HCT116 (cell line): ENCODE results near the gene YBX2. TPM values are rescaled to one million over a fixed set of nuclear protein-coding genes. Genes with fewer than 3 reads are reported as not detected.

ENCODE experiments used
- ATAC-seq: fragments of 200-7000 bp; cut with Tn5 transposase; 2 replicates; pipeline ENCODE4 v1.9.1; 2020; ENCODE audit warnings: mild to moderate bottlenecking, moderate library complexity
- BruUV-seq: library from RNA; stranded (reverse); fragments of 400-500 nt; replicated peaks from 2 replicates; lab custom pipeline; 2021; lab: Mats Ljungman, UMichigan
- CTCF ChIA-PET: fragments of 300-600 bp; sonication (Branson Sonifier 250); formaldehyde crosslinking; loops from one replicate; lab custom pipeline; 2021; ENCODE audit warnings: antibody characterized with exemption; lab: Charles Lee
- POLR2A ChIA-PET: fragments of 300-600, 350-600 bp; sonication (Branson Sonifier 250); formaldehyde crosslinking; loops from one replicate; lab custom pipeline; 2021; ENCODE audit warnings: antibody characterized with exemption; lab: Charles Lee
- RAD21 ChIA-PET, 2 experiments: fragments of 300-600 bp; sonication (Branson Sonifier 250); formaldehyde crosslinking; loops; one replicate each; lab custom pipeline; 2023; ENCODE audit warnings: low total read pairs in 2 of 2; ENCODE audit not compliant: uncharacterized antibody in 2 of 2, unreplicated experiment in 2 of 2, low non-redundant PET in 1 of 2; lab: Charles Lee
- DNase-seq: peaks from one replicate; pipeline ENCODE4 v3.0.0-alpha.2; 2010; ENCODE audit warnings: low read depth, low spot score
- H2AFZ ChIP-seq: fragments of 200-600 bp; shearing (Covaris generic), sonication (generic); 2 replicates; pipeline ENCODE4 v1.6.1; 2017; ENCODE audit warnings: low read depth, mixed run types, mixed read lengths, antibody characterized with exemption, low read length; ENCODE audit not compliant: poor library complexity, severe bottlenecking
- H3K27ac ChIP-seq: 2 replicates; pipeline ENCODE4 v1.5.1; 2012; ENCODE audit warnings: low read depth, low read length
- H3K27me3 ChIP-seq: fragments of 200-600 bp; sonication (generic); 2 replicates; pipeline ENCODE4 v1.6.1; 2016; ENCODE audit warnings: mixed run types, low read length, mixed read lengths; ENCODE audit not compliant: insufficient read depth
- H3K36me3 ChIP-seq, 2 experiments: fragments of 200-500 bp in 1 of 2; fragments of 200-600 bp in 1 of 2; sonication (Bioruptor generic) in 1 of 2; sonication (generic) in 1 of 2; 2 replicates each; pipeline versions ENCODE4 v1.5.1 to v1.6.1; 2014 to 2016; ENCODE audit warnings: low read length in 2 of 2, inconsistent platforms in 1 of 2, mixed read lengths in 1 of 2, mixed run types in 1 of 2; ENCODE audit not compliant: insufficient read depth in 2 of 2, control insufficient read depth in 1 of 2
- H3K4me1 ChIP-seq, 2 experiments: fragments of 200-600 bp in 1 of 2; sonication (generic) in 1 of 2; 2 replicates each; pipeline versions ENCODE4 v1.5.1 to v1.6.1; 2012 to 2017; ENCODE audit warnings: low read length in 2 of 2, inconsistent platforms in 1 of 2, mild to moderate bottlenecking in 1 of 2, mixed read lengths in 1 of 2, mixed run types in 1 of 2, moderate library complexity in 1 of 2; ENCODE audit not compliant: insufficient read depth in 2 of 2, control insufficient read depth in 1 of 2
- H3K4me2 ChIP-seq: fragments of 200-600 bp; sonication (generic); 2 replicates; pipeline ENCODE4 v1.6.1; 2017; ENCODE audit warnings: mixed run types, low read length, mixed read lengths
- H3K4me3 ChIP-seq, 2 experiments: fragments of 200-600 bp in 1 of 2; sonication (generic) in 1 of 2; replicated peaks in 1 of 2; 2 replicates each; pipeline ENCODE4 v1.5.1; 2011 to 2016; ENCODE audit warnings: low read length in 2 of 2, control low read depth in 1 of 2, low read depth in 1 of 2, mild to moderate bottlenecking in 1 of 2, mixed read lengths in 1 of 2, mixed run types in 1 of 2
- H3K79me2 ChIP-seq: fragments of 200-600 bp; sonication (generic); 2 replicates; pipeline ENCODE4 v1.6.1; 2017; ENCODE audit warnings: mild to moderate bottlenecking, mixed run types, low read length, moderate library complexity, mixed read lengths; ENCODE audit not compliant: insufficient read depth
- H3K9ac ChIP-seq: fragments of 200-600 bp; sonication (generic); 2 replicates; pipeline ENCODE4 v1.6.1; 2016; ENCODE audit warnings: low read length, mixed read lengths
- H3K9me2 ChIP-seq: fragments of 200-600 bp; sonication (generic), shearing (Covaris generic); 2 replicates; pipeline ENCODE4 v1.6.1; 2017; ENCODE audit warnings: mixed run types, mild to moderate bottlenecking, moderate library complexity; ENCODE audit not compliant: insufficient read depth
- H3K9me3 ChIP-seq, 2 experiments: fragments of 200-500 bp in 1 of 2; fragments of 200-600 bp in 1 of 2; sonication (Bioruptor generic) in 1 of 2; sonication (generic) in 1 of 2; 2 replicates each; pipeline ENCODE4 v1.6.1; 2014 to 2017; ENCODE audit warnings: low read length in 2 of 2, mixed read lengths in 2 of 2, inconsistent platforms in 1 of 2, low read depth in 1 of 2, mild to moderate bottlenecking in 1 of 2, mixed run types in 1 of 2, moderate library complexity in 1 of 2; ENCODE audit not compliant: control insufficient read depth in 1 of 2, insufficient read depth in 1 of 2
- H4K20me1 ChIP-seq: fragments of 200-600 bp; sonication (generic), shearing (Covaris generic); 2 replicates; pipeline ENCODE4 v1.6.1; 2017; ENCODE audit warnings: mixed run types, mild to moderate bottlenecking, moderate library complexity; ENCODE audit not compliant: insufficient read depth
- ATF3 ChIP-seq: IDR thresholded peaks from 2 replicates; pipeline ENCODE4 v1.6.1; 2012
- EGR1 ChIP-seq: IDR thresholded peaks from 2 replicates; pipeline ENCODE4 v1.6.1; 2012; ENCODE audit warnings: low read depth
- ELF1 ChIP-seq: IDR thresholded peaks from 2 replicates; pipeline ENCODE4 v1.6.1; 2012; ENCODE audit warnings: low read depth, borderline replicate concordance
- EZH2phosphoT487 ChIP-seq: fragments of 200-600 bp; IDR thresholded peaks from 2 replicates; pipeline ENCODE4 v1.6.1; 2018; ENCODE audit warnings: antibody characterized with exemption, borderline replicate concordance
- JUND ChIP-seq: IDR thresholded peaks from 2 replicates; pipeline ENCODE4 v1.6.1; 2012
- POLR2AphosphoS5 ChIP-seq: IDR thresholded peaks from 2 replicates; pipeline ENCODE4 v1.6.1; 2011; ENCODE audit warnings: mild to moderate bottlenecking, low read depth, low read length, moderate library complexity
- RAD21 ChIP-seq: IDR thresholded peaks from 2 replicates; pipeline ENCODE4 v1.6.1; 2012; ENCODE audit warnings: low read depth, mild to moderate bottlenecking
- REST ChIP-seq: IDR thresholded peaks from 2 replicates; pipeline ENCODE4 v1.6.1; 2012; ENCODE audit warnings: low read depth
- SP1 ChIP-seq: IDR thresholded peaks from 2 replicates; pipeline ENCODE4 v1.6.1; 2012; ENCODE audit warnings: low read depth
- TCF7L2 ChIP-seq: IDR thresholded peaks from 2 replicates; pipeline ENCODE4 v1.7.0; 2011; ENCODE audit warnings: borderline replicate concordance, inconsistent platforms; ENCODE audit not compliant: insufficient read depth, insufficient read length; ENCODE audit errors: extremely low read depth
- YY1 ChIP-seq: IDR thresholded peaks from 2 replicates; pipeline ENCODE4 v1.6.1; 2011; ENCODE audit warnings: low read length, low read depth, moderate library complexity, mild to moderate bottlenecking; ENCODE audit not compliant: insufficient replicate concordance; ENCODE audit errors: extremely low read depth
- ZBTB33 ChIP-seq: IDR thresholded peaks from 2 replicates; pipeline ENCODE4 v1.6.1; 2011; ENCODE audit warnings: mild to moderate bottlenecking, low read length, moderate library complexity; ENCODE audit not compliant: insufficient replicate concordance; ENCODE audit errors: extremely low read depth
- intact Hi-C: fragments of 100-400 bp; cut with micrococcal nuclease; formaldehyde crosslinking; loops from 2 replicates; pipeline ENCODE4 v1.10.0; 2022
- total RNA-seq: library from RNA; stranded (reverse); gene quantifications from one replicate; pipeline ENCODE4 v1.2.1, GENCODE V29; 2021; ENCODE audit not compliant: unreplicated experiment

Gene YBX2
- total RNA-seq, 1 experiment from 2014 or later: 2.3 TPM

DNA sequence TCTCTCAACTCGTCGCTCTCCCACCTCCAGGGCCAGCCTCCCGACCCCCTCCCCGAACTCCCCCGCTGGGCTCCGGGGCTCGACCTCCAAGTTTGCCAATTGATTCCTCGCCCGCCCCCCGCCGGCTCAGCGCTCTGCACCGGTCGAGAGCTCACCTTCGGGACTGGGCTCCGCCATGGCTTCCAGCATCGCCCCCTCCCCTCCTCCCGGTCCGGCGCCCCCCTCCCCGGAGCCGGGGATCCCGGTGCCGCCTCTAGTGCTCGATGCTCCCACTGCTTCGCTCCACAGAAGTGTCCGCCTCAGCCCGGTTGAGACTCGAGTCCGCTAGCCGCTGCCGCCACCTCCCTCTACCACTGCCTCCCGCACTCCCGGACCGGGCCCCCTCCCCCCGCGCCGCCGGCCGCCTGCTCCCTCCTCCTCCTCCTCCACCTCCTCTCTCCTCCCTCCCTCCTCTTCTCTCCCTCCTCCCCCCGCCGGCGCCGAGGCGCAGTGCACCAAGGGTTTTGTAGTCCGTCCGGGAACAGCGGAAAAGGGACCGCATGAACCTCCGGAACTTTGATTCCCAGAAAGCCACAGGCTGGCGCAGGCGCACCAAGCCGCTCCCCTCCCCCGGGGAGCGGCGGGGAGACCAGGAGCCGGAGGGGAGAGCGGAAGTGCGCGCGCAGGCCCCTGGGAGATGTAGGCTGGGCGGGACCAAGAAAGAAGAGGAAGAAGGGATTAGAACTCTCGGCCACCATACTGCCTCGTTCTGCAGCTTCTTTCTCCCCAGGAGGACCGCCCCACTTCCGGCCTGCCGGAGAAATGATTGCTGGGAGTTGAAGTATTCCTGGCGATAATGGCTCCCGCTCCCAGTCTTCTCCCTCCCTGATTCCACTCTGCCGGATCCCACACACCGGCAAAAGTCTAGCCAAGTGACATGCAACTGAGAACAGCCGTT lies 55.1 kb downstream of the YBX2 start, which contains the start of gene PHF23:
TSS of gene PHF23 (minus strand) at position 367 of the 937 bp plus-strand sequence. CDS start at position 189, 178 bp downstream.
- Histone ChIP-seq H3K36me3 (peaks cover 24 to 40% of the 10 kb centered on the region in 2 experiments), H3K4me1 (peaks cover 37 to 64% of the 10 kb centered on the region in 2 experiments), H3K9ac (peak within 1 kb of the TSS; percentile 100), H3K4me2 (peak within 1 kb of the TSS; percentile 82), H3K27ac (peak within 1 kb of the TSS; percentile 92), H3K9me2 (no peaks in the 10 kb centered on the region), H4K20me1 (no peaks in the 10 kb centered on the region), H3K27me3 (no peaks in the 10 kb centered on the region), H3K9me3 (no peaks in the 10 kb centered on the region), H3K4me3 (peak within 1 kb of the TSS; percentile 97 to 99), H2AFZ (no peak within 1 kb of the TSS), H3K79me2 (peaks cover 59% of the 10 kb centered on the region)
- ATAC-seq (peak; percentile 61), DNase-seq (peak; percentile 99)
- ChIA-PET RAD21 (no interaction called here), POLR2A (interaction anchor here (0.9 to 1.3 kb wide), 5 partner anchors 19 to 447 kb away, joined by 3 to 4 read pairs (median 3); partner anchors contain the start of genes ACADVL and DLG4), CTCF (interaction anchor here (2.3 to 3.0 kb wide), 2 partner anchors 19 to 57 kb away, joined by 5 to 16 read pairs; partner anchors contain the start of genes ACADVL and DLG4)
- intact Hi-C loops: no loop called here
- no TSS peak for BruUV-seq
- TF ChIP-seq EGR1: no peak
- peak; percentile 85 for TF ChIP-seq SP1
- no peak for TF ChIP-seq JUND
- TF ChIP-seq ELF1: peak; percentile 94; the same call in 1 of the 2 replicates
- TF ChIP-seq RAD21: no peak
- peak; percentile 84 for TF ChIP-seq TCF7L2
- 0 out of 2 replicates have a peak, but pooled peaks have one; percentile 26 for TF ChIP-seq POLR2AphosphoS5
- no peak for TF ChIP-seq ATF3
- peak; percentile 86 for TF ChIP-seq YY1
- no peak for TF ChIP-seq REST
- TF ChIP-seq EZH2phosphoT487: no peak
- TF ChIP-seq ZBTB33: peak; percentile 77
